GM12891 (cell line): ENCODE data around the gene FSTL4.

ENCODE experiments used
- POLR2A ChIP-seq: IDR thresholded peaks from 2 replicates; pipeline ENCODE4 v1.6.1; 2011; ENCODE audit warnings: low read depth, low read length, control low read depth
- POLR2AphosphoS5 ChIP-seq: IDR thresholded peaks from 2 replicates; pipeline ENCODE4 v1.6.1; 2011; ENCODE audit warnings: low read depth, low read length, control low read depth
- SPI1 ChIP-seq: IDR thresholded peaks from 2 replicates; pipeline ENCODE4 v1.6.1; 2011; ENCODE audit warnings: low read depth, low read length, control low read depth
- TAF1 ChIP-seq: IDR thresholded peaks from 2 replicates; pipeline ENCODE4 v1.6.1; 2011; ENCODE audit warnings: low read depth, low read length, control low read depth

DNA sequence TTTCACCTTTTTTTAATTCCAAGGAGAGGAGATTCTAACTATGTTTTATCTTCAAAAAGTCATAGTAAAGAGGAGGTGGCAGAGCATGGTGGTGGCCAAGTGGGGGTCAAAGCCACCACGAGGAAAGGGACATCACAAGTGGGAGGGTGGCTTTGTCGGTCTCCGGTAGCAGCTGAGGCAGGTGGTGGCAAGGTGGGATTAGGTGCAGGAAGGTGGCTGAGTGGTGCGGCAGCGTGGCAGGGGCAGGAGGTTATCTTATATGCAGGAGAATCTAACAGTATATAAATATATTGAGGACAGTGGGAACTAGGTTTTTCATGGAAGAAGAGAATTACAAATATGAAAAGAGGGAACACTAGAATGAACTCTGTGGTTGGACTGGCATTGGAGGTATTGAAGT lies 196.8 kb downstream of the FSTL4 start:
- TF ChIP-seq POLR2A (no peak), POLR2AphosphoS5 (no peak), TAF1 (no peak), SPI1 (no peak)
